Measurements from ENCODE around the gene BRD4.

BRD4 gene

DNA sequence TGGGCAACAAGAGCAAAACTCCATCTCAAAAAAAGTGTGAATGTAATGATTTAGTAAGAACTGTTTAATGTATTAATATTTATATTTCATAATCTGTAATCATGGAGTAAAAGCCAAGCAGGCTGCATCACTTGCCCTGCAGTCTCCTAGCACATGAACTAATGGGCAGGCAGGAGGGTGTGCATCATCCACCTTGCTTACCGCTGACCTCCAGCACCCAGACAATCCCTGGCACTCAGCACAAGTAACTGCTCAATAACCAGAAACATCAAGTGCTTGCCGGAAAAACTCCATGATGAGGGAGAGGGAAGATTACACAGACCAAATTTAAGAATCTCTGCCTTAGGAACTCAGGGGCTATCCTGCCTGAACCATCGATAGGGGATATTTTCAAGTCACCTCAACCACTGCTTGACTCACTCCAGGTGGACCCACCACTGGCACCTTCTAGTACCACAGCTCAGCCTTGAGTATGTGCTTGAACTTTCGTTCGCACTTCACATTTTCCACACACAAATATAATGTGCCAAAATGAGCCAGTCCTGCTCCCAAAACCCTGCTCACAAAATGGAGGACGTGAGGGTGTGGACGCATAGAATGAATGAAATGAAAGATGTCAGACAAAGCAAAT is 18.6 kb downstream of the BRD4 start:
- no peak for DNase-seq (ENCODE audit: low spot score)

DNA sequence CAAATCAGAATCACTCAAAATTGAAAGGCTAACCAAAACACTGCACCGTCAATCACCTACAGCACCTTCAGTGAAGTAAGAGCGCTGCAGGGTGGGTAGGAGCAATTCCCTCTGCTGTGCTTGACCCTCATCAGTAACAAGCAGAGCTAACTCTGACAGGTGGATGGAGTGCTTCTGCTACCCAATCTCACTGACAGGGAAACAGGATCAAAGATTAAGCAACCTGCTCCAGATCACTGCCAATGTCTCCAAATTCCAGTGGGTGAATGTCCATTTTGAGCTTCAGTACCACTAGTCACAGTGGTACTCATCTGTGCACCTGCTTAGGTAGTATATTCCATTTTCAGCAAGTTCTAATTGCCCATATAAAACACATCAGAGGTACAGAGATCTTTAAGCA is 25.2 kb downstream of the BRD4 start:
- no peak for DNase-seq (ENCODE audit: low spot score)

DNA sequence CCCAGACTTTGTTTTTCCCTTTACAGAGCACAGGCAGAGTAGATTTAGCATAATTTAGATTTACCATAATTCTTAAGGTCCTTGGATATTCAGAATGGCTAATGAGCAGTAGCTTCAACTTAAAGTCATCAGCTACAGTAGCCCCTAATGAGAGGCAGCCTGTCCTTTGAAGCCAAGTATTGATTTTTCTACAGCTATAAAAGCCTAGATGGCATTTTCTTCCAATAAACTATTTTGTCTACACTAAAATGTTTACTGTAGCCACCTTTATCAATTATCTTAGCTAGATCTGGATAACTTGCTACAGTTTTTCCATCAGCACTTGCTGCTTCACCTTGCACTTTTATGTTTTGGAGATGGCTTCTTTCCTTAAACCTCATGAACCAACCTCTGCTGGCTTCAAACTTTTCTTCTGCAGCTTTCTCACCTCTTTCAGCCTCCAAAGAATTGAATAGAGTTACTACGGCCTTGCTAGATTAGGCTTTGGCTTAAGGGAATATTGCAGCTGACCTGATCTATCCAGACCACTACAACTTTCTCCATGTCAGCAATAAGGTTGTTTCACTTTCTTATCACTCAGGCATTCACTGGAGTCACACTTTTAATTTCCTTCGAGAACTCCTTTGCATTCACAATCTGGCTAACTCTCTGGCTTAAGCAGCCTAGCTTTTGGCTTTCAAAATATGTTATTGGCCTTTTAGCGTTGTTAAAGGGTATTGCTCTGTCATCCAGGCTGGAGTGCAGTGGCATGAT is 26.6 kb downstream of the BRD4 start:
- DNase-seq (ENCODE audit: low spot score) = no peak

- no peak for DNase-seq (ENCODE audit: low spot score)
Observed at GRCh38 chr19:15304140-15304705, 28.1 kb downstream of the BRD4 start.

DNA sequence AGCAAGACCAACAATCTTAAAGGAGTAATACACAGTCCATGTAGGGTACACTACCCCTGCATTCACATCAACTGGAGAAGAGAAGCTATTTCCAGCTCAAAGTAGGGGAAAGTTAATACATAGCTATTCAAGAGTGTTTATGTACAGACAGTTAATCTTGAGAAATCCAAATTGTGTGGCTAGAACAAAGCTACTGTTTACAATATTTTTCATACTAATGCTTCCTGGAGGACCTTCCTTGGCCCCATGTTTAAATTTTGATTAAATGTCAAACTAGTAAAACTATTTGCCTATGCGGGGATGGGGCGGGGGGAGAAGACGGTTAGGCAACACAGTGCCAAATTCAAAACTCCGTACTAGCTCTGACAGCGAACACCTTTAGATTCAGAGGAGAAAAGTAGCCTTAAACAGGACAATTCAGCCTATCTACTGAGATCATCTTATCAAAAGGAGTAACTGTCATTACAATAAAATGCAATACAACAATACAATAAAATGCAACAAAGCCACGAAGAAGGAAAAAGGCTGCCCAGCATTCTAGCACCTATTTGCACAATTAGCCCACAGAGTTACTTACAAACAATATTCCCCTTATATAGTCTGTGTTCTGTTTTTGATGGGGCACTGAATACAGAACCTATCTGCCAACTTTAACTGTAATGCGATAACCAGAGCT is 29.1 kb downstream of the BRD4 start:
- DNase-seq (ENCODE audit: low spot score) = no peak

GRCh38 chr19:15300533-15301197 is 31.7 kb downstream of the BRD4 start:
- no peak for DNase-seq (ENCODE audit: low spot score)

DNA sequence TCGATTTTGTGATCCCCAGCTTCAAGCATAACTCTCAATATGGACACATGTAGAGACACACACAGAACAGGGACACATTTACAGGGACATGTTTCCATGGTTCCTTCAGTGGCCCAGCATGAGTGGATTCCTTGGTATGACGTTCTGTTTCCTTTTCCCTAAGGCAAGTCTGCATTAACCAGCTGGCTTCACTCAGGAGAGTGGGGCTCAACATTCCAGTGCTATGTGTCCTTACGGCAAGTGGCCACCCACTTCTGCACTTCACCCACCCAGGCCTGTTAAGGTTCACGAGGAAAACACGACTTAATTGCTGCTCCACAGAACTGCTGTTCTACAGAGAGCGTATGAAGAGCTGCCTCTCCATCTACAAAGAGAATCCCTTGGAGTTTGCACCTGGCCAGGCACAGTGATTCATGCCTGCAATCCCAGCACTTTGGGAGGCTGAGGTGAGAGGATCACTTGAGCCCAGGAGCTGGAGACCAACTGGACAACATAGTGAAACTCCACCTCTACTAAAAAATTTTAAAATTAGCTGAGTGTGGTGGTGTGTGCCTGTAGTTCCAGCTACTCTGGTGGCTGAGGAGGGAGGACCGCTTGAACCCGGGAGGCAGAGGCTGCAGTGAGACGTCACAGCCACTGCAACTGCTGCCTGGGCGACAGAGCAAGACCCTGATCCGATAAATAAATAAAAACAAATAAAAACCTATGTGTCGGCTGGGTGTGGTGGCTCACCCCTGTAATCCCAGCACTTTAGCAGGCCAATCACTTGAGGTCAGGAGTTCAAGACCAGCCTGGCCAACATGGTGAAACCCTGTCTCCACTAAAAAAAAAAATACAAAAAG is 32.5 kb downstream of the BRD4 start:
- DNase-seq (ENCODE audit: low spot score) = no peak

DNA sequence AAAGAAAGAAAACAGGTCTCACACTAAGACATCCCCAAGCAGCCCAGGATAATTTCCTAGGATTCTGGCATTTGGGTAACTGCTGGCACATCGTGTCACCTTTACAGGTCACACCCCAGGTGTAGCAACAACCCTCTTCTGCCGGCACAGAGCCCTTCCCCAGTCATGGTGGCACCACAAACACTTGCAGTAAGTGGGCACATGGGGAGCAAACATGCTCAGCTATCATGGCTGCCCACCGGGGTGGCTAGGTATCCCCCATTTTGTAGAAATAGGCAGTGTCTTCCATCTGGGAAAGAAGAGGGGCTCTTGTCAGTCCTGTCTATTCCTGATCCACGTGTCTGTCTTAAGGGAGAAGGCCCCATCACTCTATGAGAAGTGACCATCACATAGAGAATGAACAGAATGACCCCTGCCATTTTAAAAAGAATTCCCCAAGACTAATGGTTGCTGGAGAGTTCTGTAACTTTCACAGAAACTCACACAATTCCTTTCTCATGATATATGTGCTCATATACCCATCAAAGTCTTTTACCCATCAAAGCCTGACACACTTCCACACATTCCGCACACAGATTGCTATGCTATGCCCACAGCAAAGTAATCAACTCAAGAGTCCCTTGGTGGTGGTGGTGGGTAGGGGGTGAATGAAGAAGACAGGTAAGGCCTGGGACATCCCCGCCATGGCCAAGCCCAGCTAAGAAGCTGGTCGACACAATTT is 33.3 kb downstream of the BRD4 start:
- DNase-seq (ENCODE audit: low spot score) = no peak

DNA sequence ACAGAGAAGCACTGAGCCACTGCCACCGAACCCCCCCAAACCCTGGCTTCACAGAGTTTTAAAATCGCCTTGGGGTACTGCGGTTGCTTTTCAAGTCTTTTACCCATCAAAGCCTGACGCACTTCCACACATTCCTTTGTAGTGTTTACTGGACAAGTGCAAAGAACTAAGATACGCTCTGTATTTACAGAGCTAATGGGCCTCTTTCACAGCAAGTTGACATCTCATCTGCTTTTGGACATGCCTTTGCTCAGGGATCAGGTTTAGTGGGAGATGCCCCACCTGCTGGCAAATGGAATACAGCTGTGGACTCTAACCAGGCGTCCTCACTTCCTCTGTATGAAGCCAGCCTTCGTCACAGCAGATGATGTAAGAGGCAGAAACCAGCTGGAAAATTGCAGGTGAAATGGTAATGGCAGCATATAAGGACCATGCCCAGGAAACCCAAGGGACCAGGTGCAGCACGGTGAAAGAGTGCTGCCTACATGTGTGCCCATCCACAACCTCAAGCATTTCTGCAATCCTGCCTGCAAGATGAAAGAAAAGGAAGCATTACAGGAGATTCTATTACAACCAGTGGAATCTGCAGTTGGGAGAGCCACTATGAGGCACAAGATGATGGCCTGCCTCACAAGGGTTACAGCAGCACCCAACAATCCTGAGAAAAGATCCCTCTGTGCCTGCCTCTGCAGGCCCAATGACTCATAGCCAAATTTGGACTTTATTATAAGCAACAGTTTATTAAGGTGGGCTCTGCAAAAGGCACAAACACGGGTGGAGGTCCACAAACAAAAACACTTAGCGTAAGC is 34.7 kb downstream of the BRD4 start:
- no peak for DNase-seq (ENCODE audit: low spot score)

DNA sequence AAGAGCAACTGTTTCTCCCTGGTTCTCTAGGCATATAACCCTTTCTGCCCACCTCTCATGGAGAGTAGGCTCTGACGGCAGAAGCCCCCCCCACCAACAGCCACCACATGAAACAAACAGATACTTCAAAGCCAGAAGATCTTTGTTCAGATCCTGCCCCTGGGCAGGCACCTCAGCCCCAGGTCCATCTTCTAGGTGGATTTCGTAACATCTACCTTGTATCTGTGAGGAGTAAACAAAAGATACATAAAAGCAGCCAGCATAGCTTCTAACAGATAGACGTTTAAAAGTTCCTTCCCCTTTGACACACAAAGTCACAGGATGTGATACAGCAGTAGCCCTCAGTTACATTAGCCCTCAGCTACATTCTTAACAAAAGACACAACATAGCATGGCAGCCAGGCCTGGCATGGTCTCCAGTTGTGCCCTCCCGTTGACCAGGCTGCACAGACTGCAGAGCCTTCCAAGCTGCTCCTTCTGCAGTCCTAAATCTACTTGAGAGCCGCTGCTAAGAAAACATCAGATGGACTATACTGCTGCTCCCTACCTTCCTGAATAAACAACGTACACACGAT is 35.4 kb downstream of the BRD4 start:
- DNase-seq (ENCODE audit: low spot score) = no peak

- no peak for DNase-seq (ENCODE audit: low spot score)
Observed at GRCh38 chr19:15296353-15296752, 36.0 kb downstream of the BRD4 start.

- DNase-seq (ENCODE audit: low spot score) = no peak
Observed at GRCh38 chr19:15294561-15294990, 37.8 kb downstream of the BRD4 start.

GRCh38 chr19:15293781-15294491 is 38.4 kb downstream of the BRD4 start:
- DNase-seq (ENCODE audit: low spot score) = no peak

GRCh38 chr19:15292847-15293582 is 39.3 kb downstream of the BRD4 start:
- DNase-seq (ENCODE audit: low spot score) = no peak

- DNase-seq (ENCODE audit: low spot score) = no peak
Observed at GRCh38 chr19:15292140-15292539, 40.2 kb downstream of the BRD4 start.

GRCh38 chr19:15291548-15292021 is 40.8 kb downstream of the BRD4 start:
- no peak for DNase-seq (ENCODE audit: low spot score)

- DNase-seq (ENCODE audit: low spot score) = no peak
Observed at GRCh38 chr19:15291089-15291488, 41.2 kb downstream of the BRD4 start.

DNA sequence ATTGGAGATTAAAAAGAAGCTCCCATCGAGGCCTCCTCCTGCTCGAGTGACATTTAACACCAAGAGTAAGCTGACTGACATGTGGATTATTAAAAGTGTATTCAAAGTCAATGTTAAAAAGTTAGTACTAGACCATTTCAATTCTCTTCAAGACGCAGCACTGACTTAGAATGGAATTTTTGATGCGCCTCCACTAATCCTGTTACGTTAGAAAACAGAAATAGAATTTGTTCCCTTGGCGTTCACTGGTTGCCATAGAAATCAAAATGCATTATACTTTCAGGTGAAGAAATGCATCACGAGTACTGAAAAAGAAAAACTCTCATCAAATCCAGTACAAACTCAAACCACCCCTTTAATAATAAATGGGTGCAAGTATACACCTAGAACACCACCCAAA is 42.2 kb downstream of the BRD4 start:
- no peak for DNase-seq (ENCODE audit: low spot score)
